Activated naive CD4-positive, alpha-beta T cell (primary cell): ENCODE results near the gene TNFRSF25.
A peak's percentile ranks its signal among the peaks of the same experiment; 100 is the strongest.

ENCODE experiments used
- DNase-seq, 4 experiments: peaks; one replicate each; lab custom pipeline; 2025; lab: John Stamatoyannopoulos, UW

The TNFRSF25 gene

GRCh38 chr1:6418668-6419396, 47.1 kb downstream of the TNFRSF25 start:
- no peak for DNase-seq

- DNase-seq = no peak
Observed at GRCh38 chr1:6417961-6418667, 47.9 kb downstream of the TNFRSF25 start.

- no peak for DNase-seq
Observed at GRCh38 chr1:6416906-6417305, 49.1 kb downstream of the TNFRSF25 start.

- DNase-seq = no peak
Observed at GRCh38 chr1:6416295-6416656, 49.7 kb downstream of the TNFRSF25 start.

- DNase-seq = no peak
Observed at GRCh38 chr1:6414881-6415626, 50.9 kb downstream of the TNFRSF25 start.

- peak in 2 of 4 experiments; percentile 12 to 16 for DNase-seq
Observed at GRCh38 chr1:6414443-6414844, 51.5 kb downstream of the TNFRSF25 start.

GRCh38 chr1:6412896-6413295, 53.1 kb downstream of the TNFRSF25 start:
- no peak for DNase-seq
